NCI-H1092 (cell line): Measurements from ENCODE around the gene DLX5.
A peak's percentile ranks its signal among the peaks of the same experiment; 100 is the strongest.

Experiments used
- DNase-seq: peaks from one replicate; lab custom pipeline; 2025; lab: John Stamatoyannopoulos, UW

Gene DLX5

DNA sequence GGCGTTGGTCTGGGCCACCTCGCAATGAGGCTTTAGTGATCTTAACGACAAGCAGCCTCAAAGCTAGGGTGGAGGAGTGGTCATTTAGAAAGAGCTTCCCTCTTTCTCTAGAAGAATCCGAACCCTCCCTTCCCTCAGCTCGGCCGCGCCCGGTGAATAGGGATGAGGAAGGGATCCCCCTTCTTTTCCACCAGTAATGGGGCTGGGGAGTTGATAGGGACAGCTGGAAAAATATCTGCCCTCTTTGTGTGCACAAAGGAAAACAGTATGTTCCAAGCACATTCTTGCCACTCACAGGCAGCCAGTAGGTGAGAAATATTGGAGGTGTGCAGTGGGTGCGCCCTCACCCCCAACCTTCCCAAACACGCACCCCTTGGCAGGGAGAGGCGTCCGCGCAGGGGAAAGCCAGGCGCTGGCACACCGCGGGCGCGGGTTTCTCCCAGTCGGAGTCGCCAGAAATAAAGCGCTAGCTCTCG, 6.5 kb downstream of the DLX5 start:
- DNase-seq = no peak

DNA sequence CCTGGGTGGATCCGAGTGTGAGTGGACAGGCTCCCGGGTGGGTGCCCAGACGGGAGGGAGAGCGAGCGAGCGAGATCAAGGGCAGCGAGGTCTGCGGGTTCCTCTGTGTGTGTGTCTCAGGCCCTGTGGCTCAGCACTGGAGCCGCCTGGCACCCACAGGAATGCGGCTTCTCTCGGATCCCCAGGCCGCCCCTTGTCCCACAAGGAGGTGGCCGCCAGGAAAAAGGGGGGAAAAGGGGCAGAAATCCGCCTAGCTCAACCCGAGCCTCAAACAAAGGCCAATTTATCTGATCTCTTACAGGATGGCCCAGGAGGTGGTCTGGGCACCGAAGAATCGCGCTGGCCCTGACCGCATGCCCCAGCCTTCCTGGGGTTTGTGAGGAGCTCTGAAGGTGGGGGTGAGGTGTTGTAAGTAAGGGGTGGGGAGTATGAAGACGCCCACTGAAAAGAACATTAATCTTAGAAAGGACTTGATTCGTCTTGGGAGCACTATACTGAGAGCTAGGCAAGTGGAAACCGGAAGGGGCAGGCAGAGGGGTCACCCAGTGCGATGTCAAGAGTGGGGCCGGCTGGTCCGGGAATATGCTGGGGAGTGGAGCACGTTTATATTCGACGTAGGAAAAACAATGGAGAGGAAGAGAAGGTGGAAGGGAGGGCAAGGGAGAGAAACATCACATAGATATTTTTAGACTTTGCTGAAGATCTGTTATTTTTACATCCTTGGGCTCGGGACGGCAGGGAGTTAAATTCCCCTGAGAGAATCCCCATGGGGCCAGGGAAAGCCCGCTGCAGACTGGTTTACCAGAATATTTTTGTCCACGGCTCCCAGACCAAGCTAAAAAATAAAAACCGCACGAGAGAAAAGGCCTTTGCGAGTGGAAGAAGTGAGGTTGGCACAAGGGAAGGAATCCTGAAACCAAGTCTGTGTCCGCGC, 7.2 kb downstream of the DLX5 start:
- no peak for DNase-seq

DNA sequence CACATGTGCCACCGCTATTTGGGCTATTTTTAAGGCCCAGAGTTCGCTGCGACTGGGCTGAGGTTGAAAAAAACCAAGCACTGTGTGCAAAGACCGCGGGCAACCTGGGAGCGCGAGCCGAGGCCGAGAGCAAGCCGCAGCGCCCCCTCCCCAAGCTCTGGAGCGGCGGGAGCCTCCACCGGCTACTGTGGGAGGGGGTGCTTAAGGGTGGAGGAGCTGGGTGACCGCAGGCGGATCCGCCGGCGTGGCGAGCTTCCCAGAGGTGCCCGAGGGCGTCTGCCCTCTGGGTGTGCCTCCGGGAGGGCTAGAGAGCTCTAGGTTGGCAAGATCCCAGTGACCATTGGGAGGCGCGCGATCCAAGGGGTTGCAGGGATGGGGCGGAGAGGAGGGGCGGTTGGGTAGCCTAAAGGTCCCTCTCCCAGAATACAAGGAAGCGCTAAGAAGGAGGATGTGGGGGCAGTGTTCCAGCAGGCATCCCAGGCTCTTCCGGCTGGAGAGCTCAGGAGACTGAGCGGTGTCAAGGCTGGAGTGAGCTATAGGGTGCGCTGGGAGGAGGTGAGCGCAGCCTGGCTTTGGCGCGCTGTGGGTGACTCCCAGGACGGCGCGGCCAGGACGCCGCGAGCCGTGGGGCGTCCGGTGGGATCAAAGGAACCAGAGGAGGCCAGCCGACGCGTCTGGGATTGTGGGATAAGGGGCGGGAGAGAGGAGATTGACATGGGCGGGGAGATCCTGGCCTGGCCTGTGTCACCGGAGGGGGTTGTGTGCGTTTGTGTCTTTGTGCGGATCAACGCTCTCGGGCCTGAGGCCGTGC, 8.0 kb downstream of the DLX5 start:
- peak; percentile 80 for DNase-seq

DNA sequence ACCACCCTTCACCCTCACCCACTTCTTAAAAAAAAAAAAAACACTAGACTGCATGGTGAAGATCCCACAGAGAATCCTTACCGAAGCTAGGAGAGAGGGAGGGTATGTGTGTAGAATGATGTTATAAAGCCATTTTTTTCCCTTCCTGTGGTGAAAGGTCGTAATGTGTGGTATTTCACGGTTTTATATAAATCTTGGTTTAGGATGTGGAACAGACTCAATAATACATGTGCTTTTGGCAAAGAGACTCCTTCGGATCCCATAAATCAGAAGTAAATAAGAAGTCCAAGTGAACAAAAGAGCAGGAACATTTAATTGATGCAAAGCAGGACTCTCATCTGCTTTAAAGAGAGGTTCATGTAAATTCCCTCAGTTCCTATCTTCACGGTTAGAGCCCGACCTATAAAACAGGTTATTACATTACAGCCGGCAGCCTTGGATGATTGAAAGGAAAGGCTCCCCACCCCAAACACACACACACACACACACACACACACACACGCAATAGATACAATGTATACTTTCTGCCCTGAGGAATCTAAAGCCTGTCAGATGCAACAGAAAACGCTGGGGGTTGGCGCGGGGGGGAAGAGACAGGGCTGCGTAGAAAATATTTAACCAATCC, 8.8 kb downstream of the DLX5 start:
- no peak for DNase-seq

- DNase-seq = no peak
Measured at GRCh38 chr7:97015279-97015678, 9.4 kb downstream of the DLX5 start.

- no peak for DNase-seq
Measured at GRCh38 chr7:97014145-97014750, 10.4 kb downstream of the DLX5 start.

- DNase-seq = no peak
Measured at GRCh38 chr7:97013845-97014134, 10.8 kb downstream of the DLX5 start.

DNA sequence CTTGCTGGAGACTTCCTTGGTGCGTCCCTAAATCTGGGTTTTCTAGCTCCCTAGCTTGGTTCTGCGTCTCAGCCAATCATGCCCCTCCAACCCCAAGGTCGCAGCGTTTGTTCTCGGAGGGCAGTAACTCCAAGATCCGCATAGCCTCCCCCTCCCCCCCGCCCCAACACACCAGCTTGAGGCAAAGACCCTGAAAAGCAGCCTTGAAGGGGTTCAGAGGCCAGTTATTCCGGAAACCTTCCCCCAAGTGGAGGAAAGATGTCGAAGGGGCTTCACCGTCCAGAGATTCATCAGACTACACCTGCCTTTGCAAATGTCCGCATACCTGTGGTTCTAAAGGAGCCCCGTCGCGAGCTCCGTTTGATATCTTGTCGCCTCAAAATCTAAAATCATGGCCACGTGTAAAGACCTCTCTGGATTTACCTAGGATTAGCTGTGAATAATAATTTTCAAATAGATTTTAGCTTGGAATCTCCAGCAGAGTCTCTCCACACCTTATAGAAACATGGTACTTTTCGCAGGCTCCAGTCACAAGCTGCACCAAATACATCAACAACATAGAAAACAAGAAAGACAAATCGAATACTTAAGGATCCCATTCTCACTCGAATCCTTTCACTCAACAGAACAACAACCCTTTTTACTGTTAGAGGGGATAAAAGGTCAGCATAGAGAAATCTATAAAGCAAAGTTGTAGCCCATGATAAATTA, 11.3 kb downstream of the DLX5 start:
- no peak for DNase-seq

GRCh38 chr7:97012365-97013133, 12.1 kb downstream of the DLX5 start:
- no peak for DNase-seq

DNA sequence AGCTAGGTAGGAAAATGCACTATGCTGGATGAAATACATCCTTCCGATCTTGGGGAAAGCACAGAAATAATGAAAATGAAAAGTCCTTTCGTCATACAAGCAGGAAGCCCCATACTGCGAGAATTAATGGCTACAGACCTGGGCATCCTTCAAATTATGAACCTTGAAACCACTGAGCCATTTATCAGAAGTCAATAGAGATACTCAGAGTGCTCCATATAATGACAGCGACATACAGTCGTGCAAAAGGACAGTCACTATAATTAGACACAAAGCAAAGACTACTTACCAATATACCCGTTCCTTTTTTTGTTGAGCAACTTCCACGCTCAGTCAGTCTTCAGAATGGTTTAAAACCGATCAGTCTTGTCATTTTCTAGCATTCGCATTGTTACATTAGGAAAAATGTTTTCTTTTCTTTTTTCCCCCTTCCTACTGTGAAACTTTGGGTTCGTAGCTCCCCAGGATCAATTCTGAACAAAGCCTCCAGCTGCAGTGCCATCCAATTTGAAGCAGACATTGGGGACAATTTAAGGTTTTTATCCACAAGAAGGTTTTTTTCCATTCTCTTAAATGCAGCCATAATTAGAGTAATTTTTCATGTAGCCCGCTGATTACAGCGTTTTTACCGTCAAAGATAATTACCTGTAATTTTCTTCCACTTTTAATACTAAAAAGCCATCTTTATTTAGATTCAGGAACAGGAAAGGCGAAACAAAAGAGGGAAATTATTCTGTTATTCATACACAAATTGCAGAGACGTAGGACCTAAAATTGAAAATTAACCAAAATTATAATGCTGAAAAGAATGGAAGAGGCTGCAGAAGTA, 12.9 kb downstream of the DLX5 start:
- DNase-seq = no peak

DNA sequence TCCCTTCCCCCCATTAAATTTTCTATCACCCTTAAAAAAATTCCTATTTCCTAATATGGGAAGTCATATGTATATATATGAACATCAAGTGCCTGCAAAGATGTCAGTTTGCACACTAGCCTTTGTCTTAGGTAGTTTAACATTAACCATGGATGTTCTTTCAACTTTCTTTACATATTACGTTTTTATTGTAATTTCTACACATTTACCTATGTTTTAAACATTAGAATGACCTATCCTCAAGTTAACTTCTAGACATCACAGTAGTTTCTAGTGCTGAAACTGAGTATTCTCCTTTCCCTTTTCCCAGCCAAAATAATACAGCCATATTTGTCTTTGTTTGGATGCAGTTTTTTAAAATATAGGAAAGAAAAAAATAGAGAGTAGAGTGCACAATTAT, 13.5 kb downstream of the DLX5 start:
- no peak for DNase-seq

DNA sequence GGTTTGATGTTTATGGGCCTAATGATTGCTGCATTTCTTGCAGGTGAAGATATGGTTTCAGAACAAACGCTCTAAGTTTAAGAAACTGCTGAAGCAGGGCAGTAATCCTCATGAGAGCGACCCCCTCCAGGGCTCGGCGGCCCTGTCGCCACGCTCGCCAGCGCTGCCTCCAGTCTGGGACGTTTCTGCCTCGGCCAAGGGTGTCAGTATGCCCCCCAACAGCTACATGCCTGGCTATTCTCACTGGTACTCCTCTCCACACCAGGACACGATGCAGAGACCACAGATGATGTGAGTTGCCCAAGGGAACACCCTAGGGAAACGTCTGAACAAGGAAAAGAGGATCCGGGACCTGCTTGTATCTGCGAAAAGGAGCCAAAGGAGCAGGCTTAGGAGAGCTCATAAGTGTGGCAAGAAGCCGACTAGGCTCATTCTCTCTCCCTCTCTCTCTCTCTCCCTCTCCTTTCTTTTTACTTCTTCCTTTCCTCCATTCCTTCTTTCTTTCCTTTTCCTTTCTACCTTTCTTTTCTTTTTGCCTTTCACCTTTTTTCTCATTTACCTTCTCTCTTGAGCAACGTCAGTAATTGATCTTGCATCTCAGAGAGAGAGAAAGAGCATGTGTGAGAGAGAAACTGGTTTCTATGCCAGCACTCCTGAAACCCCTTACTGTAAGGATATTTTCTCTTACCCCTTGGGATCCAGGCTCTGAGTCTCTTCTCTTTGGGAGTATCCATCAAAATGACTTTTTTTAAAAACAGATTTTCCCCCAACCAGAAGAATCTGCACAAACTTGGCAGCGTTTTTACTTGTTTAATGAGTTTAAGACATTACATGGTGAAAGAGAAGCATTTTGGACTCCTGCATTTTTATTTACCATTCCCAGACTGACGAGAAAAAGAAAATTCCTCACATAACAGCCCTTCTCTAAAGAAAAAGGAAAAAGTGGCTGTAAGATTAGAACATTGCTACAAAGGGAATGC, 14.6 kb downstream of the DLX5 start:
- DNase-seq = no peak

DNA sequence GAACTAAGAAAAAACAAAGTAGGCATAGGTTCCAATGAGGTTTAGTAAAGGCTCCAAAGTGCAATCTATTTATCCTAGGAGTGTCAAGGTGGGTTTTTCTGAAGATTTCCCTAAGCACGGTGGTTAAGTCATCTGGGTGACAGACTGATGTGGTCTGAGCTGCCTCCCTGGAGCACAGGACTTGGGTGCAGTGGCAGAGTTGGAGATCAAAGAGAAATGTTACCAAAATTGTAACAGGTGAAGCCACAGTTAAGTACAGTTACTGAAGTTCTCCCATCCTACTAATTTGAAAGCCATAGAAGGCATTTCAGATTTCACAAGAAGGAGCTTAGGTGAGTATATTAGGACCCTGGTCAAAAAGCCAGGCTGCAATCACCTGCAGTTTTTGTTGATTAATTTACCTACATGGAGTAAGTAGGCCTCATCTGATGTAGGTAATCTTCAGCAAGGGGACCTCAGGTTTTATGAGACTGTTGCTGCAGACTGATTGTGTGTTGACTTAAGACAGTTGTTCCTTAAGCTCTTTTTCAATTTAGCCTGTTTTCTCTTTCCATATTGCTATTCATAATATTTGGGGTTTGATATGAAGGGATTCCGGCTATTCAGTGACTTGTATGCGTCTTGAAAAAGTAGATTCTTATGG, 16.2 kb downstream of the DLX5 start:
- DNase-seq = no peak

DNA sequence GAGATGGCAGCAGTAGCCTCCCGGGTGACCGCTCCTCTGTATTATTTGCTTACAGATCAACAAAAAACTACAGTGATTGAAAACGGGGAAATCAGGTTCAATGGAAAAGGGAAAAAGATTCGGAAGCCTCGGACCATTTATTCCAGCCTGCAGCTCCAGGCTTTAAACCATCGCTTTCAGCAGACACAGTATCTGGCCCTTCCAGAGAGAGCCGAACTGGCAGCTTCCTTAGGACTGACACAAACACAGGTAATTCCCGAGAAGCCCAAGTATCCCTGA, 17.1 kb downstream of the DLX5 start:
- no peak for DNase-seq

DNA sequence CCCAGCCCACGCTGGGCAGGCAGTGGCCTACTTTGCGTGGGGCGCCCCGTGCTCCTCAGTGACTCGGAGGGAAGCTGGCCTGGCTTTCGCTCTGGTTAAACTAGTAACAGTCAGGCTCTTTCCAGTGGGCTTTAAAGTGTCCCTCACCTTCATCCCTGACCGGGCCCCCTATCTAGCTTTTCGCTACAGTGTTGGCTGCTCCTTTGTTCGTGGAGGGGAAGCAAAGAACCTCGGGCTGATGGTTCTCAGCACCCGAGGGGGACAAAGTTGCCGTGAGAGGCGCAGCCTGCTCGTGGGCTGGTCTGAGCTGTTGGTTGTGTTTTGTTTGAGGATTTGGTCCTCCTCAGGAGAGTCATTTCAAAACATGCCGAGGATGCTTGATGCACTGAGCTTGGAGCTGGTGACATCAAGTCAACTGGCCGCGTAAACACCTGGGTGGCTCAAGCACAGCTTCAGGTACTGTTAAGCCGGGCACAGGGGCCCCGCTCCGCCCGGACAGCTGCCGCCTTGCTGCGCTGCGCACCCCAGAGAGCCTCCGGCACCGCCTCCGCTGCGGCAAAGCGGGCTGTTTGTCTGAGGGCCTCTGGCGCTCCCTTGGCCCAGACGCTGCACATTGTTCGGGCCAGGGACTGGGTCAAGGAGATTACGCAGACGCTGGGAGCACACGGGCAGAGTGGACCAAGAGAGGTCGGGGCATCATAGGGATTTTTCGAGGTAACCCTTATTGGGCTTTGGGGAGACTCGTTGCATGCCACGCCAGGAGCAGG, 17.6 kb downstream of the DLX5 start:
- DNase-seq = no peak

- peak; percentile 65 for DNase-seq
Measured at GRCh38 chr7:97006055-97006815, 18.4 kb downstream of the DLX5 start.
